GM12865 (cell line): ENCODE data around the gene TBC1D2.

Experiments used
- DNase-seq: peaks from one replicate; pipeline ENCODE4 v3.0.0; 2010; ENCODE audit warnings: low read depth
- H3K4me3 ChIP-seq: 2 replicates; pipeline ENCODE4 v1.5.1; 2011; ENCODE audit warnings: mild to moderate bottlenecking, low read depth, low read length, control low read depth
- CTCF ChIP-seq: IDR thresholded peaks from 2 replicates; pipeline ENCODE4 v1.5.1; 2011; ENCODE audit warnings: low read length, control low read depth, low read depth, inconsistent platforms; ENCODE audit not compliant: insufficient read depth; ENCODE audit errors: missing control alignments

The TBC1D2 gene

GRCh38 chr9:98215271-98215670 is 40.2 kb downstream of the TBC1D2 start:
- DNase-seq: no peak
- no peak for TF ChIP-seq CTCF
- H3K4me3 ChIP-seq: no peak overlapping the region

GRCh38 chr9:98214811-98215210 is 40.6 kb downstream of the TBC1D2 start:
- no peak for DNase-seq
- H3K4me3 ChIP-seq: no peak overlapping the region
- TF ChIP-seq CTCF: no peak

DNA sequence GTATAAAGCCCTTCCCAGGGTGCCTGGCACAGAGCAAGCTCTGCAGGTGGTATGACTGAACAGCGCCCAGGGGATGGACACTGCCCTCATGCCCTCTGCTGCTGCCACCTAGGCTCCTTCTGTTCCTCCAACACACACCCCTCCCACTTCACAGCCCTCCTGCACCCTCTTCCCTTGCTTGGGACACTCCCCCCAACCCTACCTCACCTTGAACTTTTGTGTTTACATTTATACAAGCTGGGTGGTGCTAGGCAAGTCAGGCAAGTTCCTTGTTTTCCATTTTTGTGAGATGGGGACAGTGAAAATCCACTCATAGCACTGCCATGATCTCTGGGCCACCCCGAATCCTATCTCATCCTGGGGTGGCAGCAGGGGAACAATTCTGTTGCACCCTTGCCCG is 44.2 kb downstream of the TBC1D2 start:
- TF ChIP-seq CTCF: no peak
- DNase-seq: no peak
- no peak overlapping the region for H3K4me3 ChIP-seq

- DNase-seq: no peak
- no peak overlapping the region for H3K4me3 ChIP-seq
- TF ChIP-seq CTCF: no peak
These were observed 45.0 kb downstream of the TBC1D2 start for GRCh38 chr9:98210435-98210834.

GRCh38 chr9:98209530-98209929 is 45.9 kb downstream of the TBC1D2 start:
- no peak overlapping the region for H3K4me3 ChIP-seq
- no peak for DNase-seq
- TF ChIP-seq CTCF: no peak

GRCh38 chr9:98208635-98209034 is 46.8 kb downstream of the TBC1D2 start:
- no peak for DNase-seq
- TF ChIP-seq CTCF: no peak

GRCh38 chr9:98207606-98208005 is 47.8 kb downstream of the TBC1D2 start:
- no peak overlapping the region for H3K4me3 ChIP-seq
- no peak for DNase-seq
- TF ChIP-seq CTCF: no peak

More at GRCh38 chr9:98208635-98209034, 46.8 kb downstream of the TBC1D2 start:
- H3K4me3 ChIP-seq: no peak overlapping the region
